ENCODE results near the gene BPIFB2.

- TF ChIP-seq CTCF (IDR thresholded peaks at IDR 0.05) (no peak), POLR2A (IDR thresholded peaks at IDR 0.05) (no peak)
Measured at GRCh38 chr20:32973077-32973717, 34.3 kb upstream of the BPIFB2 start.
